ENCODE measurements around the gene SPTBN1.

GRCh38 chr2:54553075-54553474 lies 96.9 kb downstream of the SPTBN1 start:
- no peak for TF ChIP-seq CTCF (IDR thresholded peaks at IDR 0.05; ENCODE audit: extremely low read depth in 1 of 2, insufficient read depth in 1 of 2, low read depth in 1 of 2, low read length in 2 of 2)
- TF ChIP-seq POLR2AphosphoS5 (IDR thresholded peaks at IDR 0.05; ENCODE audit: insufficient read depth, low read depth, low read length) = no peak
- no peak for TF ChIP-seq POLR2A (IDR thresholded peaks at IDR 0.05; ENCODE audit: low read depth, low read length)
- TF ChIP-seq MAX (IDR thresholded peaks at IDR 0.05; ENCODE audit: insufficient read depth, insufficient read length) = no peak
- TF ChIP-seq MYC (IDR thresholded peaks at IDR 0.05; ENCODE audit: low read depth, low read length) = no peak
- no peak for TF ChIP-seq EZH2 (IDR thresholded peaks at IDR 0.05; ENCODE audit: borderline replicate concordance, low read depth, low read length, severe bottlenecking)
- TF ChIP-seq FOS (IDR thresholded peaks at IDR 0.05; ENCODE audit: borderline replicate concordance, insufficient read depth, low read length) = no peak
- no peak for TF ChIP-seq JUN (IDR thresholded peaks at IDR 0.05; ENCODE audit: borderline replicate concordance, insufficient read depth, insufficient read length, low read depth)
- no peak for TF ChIP-seq GATA2 (IDR thresholded peaks at IDR 0.05; ENCODE audit: insufficient read depth, insufficient read length, low read depth, low read length)
